Ureter (tissue), 1 donor: Measurements from ENCODE around the gene SRM. TPM values are rescaled to one million over a fixed set of nuclear protein-coding genes. Genes with fewer than 3 reads are reported as not detected.
"Not testable (repeated sequence)": the region's sequence is repeated elsewhere in the genome, so short reads cannot be mapped to it uniquely, and the experiment has no call there.

ENCODE experiments used
- DNase-seq: peaks from one replicate; pipeline ENCODE4 v3.0.0-alpha.2; 2020; ENCODE audit warnings: low spot score
- total RNA-seq: library from RNA; stranded (reverse); gene quantifications from one replicate; pipeline ENCODE4 v1.2.4, GENCODE V29; 2023
- donor health status: DM: yes; HTN: yes; CAD: no.

Gene SRM
- total RNA-seq, 1 donor from 2014 or later, result 72.6 TPM

- no peak for DNase-seq
Measured at GRCh38 chr1:11064942-11065341, 5.1 kb upstream of the SRM start.

GRCh38 chr1:11063937-11064537, 4.2 kb upstream of the SRM start:
- DNase-seq, result not testable (repeated sequence)

DNA sequence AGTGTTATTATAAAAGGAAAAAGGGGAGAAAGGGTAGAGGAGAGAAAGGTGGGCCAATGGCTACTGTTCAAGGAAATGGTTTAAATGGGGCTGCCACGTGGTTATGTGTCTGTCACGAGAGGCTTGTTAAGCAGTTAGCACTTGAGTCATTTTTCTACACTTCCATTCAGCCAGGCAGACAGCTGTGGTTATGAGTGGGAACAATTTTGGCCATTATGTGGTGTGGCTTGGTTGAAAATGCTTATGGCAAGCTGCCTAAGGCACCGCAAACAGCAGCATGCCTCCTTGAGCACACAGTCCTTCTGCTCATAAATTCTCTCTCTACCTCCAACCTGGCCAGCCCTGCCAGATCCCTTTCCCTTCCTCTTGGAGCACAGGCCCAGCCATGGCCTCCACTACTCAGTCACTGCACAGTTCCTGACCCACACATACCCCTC, 3.2 kb upstream of the SRM start:
- no peak for DNase-seq

GRCh38 chr1:11061652-11062365, 2.0 kb upstream of the SRM start:
- no peak for DNase-seq

GRCh38 chr1:11059155-11059967, 457 bp downstream of the SRM start:
- no peak for DNase-seq

DNA sequence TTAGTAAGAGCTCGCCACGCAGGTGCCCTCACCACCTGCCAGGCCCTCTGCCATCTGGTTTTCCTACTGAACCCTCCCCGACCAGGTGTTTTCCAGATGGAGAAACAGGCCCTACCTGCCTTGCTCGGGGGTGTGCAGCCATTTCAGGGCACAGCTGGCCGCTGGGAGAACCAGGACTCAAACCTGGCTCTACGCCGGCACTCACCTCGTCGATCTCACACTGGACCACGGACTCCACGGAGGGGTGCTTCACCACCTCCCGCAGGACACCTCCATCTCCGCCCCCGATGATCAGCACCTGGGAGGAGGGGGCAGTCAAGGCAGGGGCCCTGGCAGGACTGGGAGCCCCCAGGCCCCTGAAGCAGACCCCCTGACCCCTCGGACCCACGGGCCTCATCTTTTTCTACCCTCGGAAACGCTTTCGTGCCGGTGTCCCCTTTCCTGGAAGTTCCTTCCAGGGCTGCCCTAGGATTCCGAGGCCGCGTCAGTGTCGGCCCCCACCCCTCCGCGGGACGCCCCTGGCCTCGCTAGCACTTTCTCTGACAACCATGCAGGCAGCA, 1.1 kb downstream of the SRM start:
- no peak for DNase-seq

DNA sequence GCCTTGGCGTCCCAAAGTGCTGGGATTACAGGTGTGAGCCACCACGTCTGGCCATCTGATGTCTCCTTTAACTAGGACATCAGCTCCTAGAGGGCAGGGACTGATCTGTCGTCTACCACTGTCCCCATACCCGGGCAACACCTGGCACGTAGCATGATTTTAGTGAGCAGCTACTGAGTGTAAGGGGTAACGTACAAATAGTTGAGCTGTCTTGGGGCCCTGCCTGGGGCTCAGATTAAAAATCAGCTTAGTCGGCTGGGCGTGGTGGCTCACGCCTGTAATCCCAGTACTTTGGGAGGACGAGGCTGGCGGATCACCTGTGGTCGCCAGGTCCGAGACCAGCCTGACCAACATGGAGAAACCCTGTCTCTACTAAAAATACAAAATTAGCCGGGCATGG, 1.8 kb downstream of the SRM start:
- DNase-seq, result no peak

- no peak for DNase-seq
Measured at GRCh38 chr1:11057477-11057876, 2.3 kb downstream of the SRM start.

- DNase-seq, result no peak
Measured at GRCh38 chr1:11056504-11056903, 3.3 kb downstream of the SRM start.

- no peak for DNase-seq
Measured at GRCh38 chr1:11055676-11056075, 4.1 kb downstream of the SRM start.

DNA sequence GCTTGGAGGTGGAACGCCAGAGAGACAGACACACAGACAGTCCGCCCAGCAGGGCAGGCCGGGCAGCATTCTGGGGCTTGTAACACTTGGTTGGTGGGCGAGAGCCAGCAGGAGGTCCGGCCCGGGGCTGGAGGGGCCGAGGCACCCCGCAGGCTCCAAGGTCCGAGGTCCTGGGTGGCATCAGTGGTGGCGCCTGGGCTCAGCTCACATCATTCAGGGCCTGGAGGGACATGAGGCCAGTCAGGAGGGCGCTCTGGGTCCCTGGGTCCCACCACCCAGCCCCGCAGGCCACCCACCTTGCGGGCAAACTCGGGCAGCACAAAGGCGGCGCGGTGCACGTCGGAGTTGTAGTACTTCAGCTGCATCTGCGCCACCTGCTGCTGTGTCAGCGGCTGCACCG, 5.2 kb downstream of the SRM start:
- no peak for DNase-seq

DNA sequence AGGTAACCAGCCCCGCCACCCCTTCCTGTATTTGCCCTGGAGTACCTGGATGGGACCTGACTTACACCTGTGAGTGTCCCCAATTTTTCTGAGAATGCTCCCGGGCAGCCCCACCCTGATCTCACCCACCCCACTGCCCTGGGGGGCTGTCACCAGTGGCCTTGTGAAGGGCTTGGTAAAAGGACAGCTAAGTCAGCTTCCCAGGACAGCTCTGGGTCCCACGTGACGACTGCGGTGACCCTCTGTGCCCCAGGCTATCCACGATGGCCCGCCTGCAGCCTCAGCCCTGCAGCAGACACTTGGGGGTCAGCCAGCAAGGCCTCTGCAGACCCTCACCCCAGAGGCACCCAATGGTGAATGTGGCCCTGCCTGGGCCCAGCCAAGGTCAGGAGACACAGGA, 5.6 kb downstream of the SRM start:
- no peak for DNase-seq

DNA sequence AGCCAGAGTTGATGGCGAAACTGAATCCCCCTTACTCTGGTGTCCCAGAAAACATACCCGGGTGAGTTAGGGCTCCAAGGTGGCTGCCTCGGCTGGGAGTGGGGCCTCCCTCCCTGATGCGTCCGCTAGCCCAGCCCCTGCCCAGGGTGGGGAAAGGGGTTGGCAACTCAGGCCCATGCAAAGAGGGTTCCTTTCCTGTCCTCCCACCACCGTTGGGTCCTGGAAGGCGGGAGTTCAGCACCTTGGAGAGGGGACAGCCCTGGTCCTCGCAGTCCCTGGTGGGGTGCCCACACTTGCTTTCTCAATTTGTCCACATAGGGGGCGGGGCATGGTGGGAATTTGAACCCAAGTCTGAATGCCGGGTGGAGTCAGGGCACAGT, 6.1 kb downstream of the SRM start:
- DNase-seq, result no peak

DNA sequence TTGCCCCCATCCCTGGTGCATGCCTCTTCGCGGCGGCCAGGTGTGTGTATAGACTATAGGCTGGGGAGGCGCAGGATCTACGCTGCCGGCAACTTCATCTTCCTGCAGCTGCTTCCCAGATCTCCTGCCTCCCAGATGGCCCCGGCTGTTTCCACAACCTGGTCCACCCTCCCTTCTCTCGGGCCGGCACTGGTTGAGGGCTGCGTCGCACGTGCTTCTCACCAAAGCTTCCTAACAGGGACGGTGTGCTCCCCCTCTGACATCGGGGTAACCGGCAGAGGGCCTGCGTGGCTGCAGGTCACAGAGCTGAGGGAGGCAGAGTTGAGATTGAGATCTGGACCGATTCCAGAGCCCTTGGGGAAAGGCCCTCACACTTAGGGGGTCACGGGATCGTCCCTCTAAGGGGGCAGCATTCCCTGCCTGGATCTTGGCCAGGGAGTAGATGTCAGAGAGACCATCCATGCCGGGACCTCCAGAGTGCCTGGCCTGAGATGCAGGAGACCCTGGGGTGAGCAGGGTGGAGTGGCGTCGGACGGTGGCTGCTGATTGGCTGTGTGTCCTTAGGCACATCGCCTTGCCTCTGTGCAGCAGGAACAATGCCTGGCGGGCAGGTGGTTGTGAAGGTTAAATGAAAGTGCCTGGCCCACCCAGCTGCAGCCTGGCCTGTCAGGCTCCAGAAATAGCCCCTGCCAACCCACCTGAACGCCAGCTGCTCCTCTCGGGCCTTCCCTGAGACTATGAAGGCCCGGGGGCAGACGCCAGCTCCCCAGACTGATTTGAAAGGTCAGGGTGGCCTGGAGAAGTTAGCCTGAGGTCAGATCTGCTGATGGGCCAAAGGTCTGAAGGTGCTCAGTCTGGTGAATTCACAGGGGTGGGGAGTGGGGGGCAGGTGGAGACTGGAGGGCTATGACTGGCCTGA, 6.7 kb downstream of the SRM start:
- DNase-seq, result no peak

GRCh38 chr1:11051781-11052511, 7.9 kb downstream of the SRM start:
- no peak for DNase-seq

DNA sequence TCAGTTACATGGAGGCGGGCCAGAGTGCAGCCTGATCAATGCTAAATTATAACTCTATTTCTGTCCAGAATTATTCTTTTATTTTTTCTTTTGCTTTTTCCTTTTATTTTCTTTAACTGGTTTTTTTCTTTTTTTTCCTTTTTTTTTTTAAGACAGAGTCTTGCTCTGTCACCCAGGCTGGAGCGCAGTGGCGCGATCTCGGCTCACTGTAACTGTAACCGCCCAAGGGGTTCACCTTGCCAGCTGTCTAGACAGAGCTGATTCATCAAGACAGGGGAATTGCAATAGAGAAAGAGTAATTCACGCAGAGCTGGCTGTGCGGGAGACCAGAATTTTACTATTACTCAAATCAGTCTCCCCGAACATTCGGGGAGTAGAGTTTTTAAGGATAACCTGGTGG, 8.7 kb downstream of the SRM start:
- not testable (repeated sequence) for DNase-seq

- DNase-seq, result no peak
Measured at GRCh38 chr1:11046625-11047365, 13.0 kb downstream of the SRM start, which contains the start of gene MASP2. MASP2 (minus strand) TSS chr1:11047239; CDS start chr1:11047207, 32 bp downstream.

DNA sequence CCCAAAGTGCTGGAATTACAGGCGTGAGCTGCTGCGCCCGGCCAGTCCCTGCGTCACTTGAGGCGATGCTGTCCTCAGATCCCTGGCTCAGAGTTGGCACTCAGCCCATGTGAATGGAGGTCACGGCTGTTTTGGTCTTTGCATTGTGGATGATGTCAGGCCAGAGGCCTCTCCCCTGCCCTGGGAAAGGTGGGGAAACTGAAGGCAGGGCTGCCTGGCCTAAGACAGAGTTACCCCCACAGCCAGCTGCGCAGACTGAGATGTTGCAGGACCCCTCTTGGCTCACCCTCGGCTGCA, 13.6 kb downstream of the SRM start:
- no peak for DNase-seq

DNA sequence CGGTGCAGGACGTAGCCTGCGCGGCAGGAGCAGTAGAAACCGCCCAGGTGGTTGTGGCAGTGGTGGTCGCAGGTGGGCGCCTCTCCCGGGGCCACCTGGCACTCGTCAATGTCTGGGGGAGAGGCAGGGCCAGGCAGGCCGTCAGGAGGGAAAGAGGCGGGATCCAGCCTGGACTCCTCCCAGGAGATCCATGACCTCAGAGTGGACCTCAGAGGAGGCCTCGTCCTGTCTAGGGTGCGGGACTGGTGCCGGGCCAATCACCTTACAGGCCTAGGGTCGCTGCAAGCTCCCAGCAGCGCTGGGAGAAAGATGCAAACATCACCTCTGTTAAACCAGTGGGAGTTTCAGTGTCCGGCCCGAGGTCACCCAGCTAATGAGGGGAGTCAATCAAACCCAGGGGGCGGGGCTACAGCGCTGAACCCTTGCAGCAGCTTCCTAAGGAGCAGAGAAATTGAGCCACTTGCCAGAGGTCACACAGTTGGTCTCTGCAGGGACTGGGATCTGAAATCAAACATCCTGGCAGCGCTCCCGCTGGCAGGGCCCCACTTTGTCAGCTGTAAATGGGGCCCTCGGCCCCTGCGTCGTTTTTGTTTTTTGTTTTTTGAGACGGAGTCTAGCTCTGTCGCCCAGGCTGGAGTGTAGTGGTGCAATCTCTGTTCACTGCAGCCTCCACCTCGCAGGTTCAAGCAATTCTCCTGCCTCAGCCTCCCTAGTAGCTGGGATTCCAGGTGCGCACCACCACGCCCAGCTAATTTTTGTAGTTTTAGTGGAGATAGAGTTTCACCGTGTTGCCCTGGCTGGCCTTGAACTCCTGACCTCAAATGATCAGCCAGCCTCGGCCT, 14.2 kb downstream of the SRM start:
- no peak for DNase-seq
